HUDEP-2 (cell line): ENCODE measurements around the gene NR2F6.
A peak's percentile ranks its signal among the peaks of the same experiment; 100 is the strongest.
"Not testable (repeated sequence)": the region's sequence is repeated elsewhere in the genome, so short reads cannot be mapped to it uniquely, and the experiment has no call there.

Source experiments
- DNase-seq, 76 experiments: peaks; one replicate each; lab custom pipeline; 2025; ENCODE audit not compliant: unreplicated experiment in 76 of 76; lab: John Stamatoyannopoulos, UW

The NR2F6 gene

DNA sequence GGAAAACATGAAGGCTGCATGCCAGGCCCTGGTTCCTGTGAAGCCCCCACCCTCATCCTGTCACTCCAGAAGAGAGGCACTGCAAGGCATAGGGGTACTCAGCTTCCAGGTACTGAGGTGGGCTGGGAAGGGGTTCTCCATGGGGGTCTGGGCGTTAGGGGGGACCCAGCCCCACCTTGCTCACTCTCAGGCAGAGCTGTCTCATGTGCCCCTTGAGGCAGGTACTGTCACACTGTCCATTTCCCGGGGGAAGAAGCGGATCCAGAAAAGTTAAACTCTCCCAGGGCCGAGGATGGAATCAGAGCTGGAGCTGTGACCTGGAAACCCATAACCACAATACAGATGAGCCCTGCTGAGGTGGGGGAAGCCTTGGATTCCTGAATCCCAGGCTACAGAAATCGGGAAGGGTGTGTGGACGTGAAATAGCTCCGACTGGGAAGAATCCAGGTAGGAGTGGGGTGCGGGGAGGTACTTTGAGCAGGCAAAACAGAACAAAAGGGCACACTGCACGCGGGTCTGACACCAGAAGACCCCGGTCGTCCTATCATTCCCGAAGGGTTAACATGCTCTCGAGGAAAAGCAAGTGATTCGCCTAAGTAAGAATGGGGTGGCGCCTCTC is 31.1 kb downstream of the NR2F6 start:
- DNase-seq = peak in 1 of 76 experiments; percentile 12

DNA sequence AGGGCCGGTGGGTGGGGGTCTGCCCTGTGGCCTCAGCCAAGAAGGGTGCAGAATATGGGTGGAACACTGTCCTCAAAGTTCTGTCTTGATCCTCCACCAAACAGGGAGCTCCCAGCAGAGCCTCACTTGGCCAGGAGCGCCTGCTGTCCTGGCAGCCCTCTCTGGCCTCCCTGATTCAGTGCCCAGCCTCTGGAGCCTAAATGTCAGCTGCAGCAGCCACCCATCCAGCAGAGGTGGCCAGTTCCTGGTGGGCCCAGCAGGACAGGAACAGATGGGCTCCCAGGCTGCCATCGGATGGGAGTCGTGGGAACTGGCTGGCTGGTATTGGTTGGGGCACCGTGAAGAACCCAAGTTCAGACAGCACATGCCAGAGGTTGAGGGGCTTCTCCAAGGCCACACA is 32.4 kb downstream of the NR2F6 start:
- DNase-seq = no peak

DNA sequence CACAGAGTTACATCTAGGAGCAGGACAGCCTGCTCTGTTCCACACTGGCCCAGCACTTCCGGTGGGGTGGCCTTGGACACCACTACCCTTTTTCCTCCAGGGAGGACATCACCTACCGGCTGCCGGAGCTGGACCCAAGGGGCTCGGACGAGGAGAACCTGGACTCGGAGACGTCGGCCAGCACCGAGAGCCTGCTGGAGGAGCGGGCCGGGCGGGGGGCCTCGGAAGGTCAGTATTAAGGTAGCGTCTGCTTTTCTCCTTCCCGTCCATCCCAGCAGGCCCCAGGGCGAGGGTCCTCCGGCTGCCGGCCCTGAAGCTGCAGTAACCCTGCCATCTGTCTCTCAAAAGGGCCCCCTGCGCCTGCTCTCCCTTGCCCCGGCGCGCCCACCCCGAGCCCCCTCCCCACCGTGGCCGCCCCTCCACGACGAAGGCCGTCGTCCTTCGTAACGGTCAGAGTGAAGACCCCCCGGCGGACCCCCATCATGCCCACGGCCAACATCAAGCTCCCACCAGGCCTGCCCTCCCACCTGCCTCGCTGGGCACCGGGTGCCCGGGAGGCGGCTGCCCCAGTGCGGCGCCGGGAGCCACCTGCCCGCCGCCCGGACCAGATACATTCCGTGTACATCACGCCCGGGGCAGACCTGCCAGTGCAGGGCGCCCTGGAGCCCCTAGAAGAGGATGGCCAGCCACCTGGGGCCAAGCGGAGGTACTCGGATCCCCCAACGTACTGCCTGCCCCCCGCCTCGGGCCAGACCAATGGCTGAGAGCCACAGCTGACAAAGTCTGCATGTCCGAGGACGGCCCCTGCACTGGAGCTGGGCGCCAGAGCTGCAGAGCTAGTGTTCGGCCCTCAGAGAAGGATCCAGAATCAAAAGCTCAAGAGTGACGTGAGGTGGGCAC is 33.9 kb downstream of the NR2F6 start:
- DNase-seq = no peak

DNA sequence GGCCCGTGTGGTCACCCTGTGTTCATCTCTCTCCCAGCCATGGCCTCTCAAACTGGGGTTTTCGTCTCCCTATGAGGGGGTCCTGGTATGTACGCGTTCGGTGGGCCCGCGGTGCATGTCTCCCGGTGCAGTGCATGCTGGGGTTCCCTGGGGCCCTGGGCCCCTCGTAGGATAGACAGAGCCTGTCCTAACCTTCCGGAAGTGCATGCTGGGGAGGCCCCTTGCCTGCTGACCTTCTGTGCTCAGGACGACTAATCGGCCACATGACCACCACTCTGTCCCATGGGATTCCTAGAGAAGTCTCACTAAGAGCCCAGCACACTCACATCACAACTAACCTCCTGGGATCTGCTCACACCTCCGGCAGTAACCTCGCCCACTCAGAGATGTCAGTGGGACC is 35.4 kb downstream of the NR2F6 start:
- no peak for DNase-seq

DNA sequence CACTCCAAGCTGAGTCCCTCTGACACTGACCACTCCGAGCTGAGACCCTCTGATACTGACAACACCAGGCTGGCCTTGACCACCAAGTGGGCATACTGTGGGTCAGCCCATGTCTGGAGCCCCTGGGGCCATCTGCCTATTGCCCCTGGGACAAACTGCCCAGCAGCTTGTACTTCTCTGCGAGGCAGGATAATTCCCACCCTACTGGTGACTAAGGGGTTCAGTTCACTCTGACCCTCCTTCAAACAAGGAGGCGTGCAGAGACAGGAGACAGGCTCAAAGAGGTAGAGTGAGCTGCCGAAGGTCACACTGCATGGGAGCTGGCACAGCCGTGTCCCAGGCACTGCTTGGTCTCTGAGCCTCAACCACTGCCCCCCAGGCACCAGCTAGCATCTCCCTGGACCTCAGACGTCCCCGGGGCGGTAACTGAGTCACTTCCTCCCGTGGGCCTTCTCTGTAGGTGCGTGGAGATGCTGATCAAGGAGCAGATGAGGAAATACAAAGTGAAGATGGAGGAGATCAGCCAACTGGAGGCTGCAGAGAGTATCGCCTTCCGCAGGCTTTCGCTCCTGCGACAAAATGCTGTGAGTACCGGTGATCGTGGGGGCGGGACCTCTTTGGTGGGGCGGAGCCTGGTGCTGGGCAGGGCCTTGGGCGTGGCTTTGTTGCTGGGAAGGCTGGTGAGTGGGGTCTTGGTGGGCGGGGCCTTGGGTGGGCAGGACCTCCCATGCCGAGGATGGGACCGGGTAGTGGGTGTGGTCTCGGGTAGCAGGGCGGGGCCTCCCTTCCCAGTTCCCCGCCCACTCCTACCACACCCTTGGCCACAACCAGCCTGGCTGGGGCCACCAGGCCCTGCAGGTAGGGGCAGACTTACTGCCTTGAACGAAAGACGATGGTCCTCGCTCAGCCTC is 36.3 kb downstream of the NR2F6 start:
- peak in 72 of 76 experiments; percentile 25 to 90 (median 78) for DNase-seq

DNA sequence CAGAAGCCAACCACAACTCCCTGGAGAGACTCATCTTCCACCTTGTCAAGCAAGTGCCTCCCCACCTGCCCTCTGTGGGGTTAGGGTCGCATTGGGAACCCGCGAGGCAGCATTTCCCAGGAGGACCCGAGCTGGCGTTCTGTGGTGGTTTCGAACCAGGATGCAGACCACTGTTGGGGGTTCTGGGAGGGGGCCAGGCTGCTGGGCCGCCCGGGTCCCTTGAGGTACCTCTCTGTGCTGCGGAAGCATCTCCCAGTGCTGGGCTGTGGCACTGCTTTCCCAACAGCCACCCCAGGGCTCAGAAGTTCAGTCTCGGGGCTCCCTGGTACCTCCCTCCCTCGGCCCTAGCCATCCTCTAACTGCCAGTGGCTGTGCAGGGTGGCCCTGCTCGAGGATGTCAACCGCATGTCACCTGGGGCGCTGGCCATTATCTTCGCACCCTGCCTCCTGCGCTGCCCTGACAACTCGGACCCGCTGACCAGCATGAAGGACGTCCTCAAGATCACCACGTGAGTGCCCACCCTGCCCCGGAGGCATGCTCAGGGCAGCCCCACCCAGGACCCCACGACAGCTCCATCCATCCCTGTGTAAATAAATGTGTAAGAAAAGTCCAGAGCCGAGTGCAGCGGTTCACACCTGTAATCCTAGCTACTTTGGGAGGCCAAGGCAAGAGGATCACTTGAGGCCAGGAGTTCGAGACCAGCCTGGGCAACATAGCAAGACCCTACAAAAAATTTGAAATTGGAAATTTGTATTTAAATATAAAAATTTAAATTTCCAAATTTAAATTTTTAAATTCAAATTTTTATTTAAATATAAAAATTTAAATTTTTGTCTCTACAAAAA is 38.8 kb downstream of the NR2F6 start:
- no peak for DNase-seq

DNA sequence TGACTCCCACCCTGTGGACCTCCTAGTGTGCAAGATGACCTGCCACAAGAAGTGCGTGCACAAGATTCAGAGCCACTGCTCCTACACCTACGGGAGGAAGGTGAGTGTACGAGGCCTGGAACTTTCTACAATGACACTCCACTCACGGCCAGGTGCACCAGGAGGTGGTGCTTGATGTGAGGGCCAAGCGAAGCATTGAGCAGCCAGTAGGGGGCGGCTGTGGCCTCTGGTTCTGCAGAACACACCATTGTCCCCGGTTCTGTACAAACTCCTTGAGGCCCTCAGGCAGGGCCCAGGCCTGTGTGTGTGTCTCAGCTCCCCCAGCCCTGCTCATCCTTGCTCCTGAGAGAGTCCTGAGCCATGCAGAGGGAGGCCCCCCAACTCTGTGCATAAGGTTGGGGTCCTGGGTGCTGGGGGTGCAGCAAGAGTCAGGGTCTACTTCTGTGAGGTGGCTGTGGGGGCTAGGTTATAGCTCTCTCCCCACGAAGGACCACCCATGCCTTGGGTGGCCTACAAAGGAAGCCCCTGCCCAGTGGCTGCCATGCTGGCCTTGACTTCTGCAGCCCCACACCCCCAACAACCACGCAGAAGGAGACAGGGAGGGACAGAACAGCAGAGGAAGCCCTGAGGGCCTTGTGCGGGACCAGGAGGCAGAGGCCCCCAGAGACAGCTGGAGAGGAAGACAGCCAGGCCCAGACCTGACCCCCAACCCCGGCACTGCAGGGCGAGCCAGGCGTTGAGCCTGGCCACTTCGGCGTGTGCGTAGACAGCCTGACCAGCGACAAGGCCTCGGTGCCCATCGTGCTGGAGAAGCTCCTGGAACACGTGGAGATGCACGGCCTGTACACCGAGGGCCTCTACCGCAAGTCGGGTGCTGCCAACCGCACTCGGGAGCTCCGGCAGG is 40.2 kb downstream of the NR2F6 start:
- peak in 70 of 76 experiments; percentile 26 to 84 (median 64) for DNase-seq

DNA sequence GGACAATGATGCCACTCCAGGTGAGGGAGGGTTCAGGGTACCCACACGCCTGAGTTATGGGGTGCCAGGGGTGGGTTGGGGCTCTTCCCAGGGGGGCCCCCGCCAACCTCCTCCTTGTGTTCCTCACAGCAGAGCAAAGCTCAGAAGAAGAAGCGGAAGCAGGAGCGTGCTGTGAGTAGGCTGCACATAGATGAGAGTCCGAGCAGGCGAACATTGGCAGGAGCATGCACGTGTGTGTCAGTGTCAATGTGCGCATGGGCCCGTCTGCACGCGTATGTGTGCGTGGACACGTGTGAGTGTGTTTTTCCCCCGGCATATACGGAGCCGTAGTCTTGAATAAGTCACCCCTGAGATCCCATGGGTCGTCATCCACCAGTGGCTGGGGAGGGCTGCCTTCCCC is 43.0 kb downstream of the NR2F6 start:
- no peak for DNase-seq

DNA sequence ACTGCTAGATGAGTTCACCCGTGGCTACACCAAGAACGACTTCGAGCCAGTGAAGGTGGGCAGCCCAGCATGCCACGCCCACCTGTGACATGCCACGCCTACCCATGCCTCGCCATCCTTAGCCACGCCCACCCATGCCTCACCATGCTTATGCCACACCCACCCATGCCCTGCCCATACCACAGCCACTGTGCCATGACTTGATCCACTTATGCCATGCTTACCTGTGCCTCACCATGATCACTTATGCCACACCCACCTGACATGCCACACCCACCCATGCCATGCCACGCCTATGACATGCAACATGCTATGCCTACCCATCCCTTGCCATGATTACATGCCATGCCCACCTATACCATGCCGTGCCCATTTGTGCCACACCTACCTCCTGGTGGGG is 43.5 kb downstream of the NR2F6 start:
- DNase-seq = peak in 32 of 76 experiments; percentile 4 to 56 (median 32)

DNA sequence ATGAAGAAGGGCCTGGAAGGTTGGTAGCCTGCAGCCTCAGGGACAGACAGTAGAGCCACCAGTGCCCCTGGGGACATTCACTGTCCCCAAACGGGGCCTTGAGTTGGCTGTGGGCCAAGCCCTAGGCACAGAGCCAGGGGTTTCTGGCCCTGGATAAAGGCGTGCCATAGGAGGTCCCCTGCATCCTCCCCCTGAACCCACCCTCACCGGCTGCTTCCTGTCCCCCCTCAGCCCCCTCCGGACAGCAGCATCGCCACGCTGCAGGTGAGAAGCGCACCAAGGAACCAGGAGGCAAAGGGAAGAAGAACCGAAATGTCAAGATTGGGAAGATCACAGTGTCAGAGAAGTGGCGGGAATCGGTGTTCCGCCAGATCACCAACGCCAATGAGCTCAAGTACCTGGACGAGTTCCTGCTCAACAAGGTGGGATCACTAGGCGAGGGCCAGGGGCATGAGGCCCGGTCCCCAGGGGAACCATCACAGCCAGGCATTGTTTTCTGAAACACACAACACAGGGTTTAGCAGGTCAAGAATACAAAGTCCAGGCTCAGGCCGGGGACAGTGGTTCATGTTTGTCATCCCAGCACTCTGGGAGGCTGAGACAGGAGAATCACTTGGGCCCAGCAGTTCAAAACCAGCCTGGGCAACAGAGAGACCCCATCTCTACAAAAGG is 45.2 kb downstream of the NR2F6 start:
- DNase-seq = no peak

DNA sequence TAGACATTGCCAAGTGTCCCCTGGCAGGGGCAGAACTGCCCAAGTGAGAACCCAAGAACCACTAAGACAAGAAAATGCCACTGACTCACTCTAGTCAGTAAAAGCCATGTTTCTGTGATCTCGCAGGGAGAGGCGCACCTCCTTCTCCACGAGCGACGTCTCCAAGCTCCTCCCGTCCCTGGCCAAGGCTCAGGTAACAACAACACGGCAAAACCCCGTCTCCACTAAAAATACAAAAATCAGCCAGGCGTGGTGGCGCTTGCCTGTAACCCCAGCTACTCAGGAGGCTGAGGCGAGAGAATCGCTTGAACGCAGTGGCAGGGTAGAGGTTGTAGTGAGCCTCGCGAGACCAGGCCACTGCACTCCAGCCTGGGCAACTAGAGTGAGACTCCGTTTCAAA is 48.1 kb downstream of the NR2F6 start:
- no peak for DNase-seq

DNA sequence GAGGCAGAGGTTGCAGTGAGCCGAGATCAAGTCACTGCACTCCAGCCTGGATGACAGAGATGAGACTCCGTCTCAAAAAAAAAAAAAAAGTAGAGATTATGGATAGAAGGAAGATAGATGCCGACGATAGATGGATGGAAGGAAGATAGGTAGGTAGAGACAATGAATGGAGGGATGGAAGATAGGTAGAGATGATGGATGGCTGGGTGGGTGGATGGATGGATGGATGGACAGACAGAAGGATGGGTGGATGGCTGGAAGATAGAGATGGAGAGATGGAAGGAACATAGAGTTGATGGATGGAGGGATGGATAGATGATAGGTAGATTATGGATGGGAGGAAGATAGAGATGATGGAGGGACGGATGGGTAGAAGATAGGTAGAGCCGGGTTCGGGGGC is 49.1 kb downstream of the NR2F6 start:
- DNase-seq = no peak

DNA sequence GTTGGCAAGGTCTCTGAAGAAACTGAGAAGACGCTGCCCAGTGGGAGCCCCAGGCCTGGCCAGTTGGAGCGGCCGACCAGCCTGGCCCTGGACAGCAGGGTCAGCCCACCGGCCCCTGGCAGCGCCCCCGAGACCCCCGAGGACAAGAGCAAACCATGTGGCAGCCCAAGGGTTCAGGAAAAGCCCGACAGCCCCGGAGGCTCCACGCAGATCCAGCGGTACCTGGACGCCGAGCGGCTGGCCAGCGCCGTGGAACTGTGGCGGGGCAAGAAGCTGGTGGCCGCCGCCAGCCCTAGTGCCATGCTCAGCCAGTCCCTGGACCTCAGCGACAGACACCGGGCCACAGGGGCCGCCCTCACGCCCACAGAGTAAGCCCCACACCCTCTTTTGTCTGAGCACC is 50.6 kb downstream of the NR2F6 start:
- DNase-seq = no peak

DNA sequence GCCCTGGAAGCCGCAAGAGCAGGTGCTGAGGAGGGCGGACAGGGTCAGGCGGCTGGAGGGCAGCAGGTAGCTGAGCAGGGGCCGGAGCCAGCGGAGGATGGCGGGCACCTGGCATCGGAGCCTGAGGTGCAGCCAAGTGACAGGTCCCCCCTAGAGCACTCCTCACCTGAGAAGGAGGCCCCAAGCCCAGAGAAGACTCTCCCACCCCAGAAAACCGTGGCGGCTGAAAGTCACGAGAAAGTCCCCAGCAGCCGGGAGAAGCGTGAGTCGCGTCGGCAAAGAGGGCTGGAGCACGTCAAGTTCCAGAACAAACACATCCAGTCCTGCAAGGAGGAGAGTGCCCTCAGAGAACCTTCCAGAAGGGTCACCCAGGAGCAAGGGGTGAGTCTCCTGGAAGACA is 51.1 kb downstream of the NR2F6 start:
- DNase-seq = no peak

DNA sequence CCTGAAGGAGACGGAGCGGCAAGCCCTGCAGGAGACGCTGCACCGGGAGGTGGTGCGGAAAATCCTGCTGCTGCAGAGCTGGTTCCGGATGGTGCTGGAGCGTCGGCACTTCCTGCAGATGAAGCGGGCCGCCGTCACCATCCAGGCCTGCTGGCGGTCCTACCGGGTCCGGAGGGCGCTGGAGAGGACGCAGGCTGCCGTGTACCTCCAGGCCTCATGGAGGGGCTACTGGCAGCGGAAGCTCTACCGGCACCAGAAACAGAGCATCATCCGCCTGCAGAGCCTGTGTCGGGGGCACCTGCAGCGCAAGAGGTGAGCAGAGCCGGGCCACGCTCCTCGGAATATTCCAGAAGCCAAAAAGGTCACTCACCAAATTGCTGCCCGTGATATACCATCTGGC is 53.0 kb downstream of the NR2F6 start:
- no peak for DNase-seq

DNA sequence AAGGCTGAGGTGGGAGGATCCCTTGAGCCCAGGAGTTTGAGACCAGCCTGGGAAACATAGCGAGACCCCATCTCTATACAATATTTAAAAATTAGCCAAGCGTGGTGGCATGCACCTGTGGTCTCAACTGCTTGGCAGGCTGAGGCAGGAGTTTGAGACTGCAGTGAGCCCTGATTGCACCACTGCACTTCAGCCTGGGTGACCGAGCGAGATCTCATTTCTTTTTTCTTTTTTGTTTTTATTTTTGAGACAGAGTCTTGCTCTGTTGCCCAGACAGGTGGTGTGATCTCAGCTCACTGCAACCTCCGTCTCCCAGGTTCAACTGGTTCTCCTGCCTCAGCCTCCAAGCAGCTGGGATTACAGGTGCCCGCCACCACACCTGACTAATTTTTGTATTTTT is 54.0 kb downstream of the NR2F6 start:
- DNase-seq = not testable (repeated sequence)

DNA sequence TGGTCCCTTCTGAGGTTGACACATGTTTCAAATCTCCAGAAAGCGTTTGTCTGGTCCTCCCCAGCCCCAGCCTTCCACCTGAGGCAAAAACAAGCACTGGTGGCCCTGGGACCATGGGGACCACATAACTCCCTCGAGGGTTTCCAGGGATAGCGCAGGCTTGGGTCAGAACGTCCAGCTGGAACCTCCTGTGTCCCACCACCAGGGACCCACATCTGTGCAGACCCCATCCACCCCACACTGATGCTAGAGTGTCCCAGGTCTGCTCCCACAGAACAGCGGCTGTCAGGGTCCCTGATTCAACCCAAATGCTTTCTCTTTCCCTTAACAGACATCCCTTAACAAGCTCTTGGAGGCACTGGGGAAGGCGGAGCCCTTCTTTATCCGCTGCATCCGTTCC is 60.1 kb downstream of the NR2F6 start:
- DNase-seq = no peak

DNA sequence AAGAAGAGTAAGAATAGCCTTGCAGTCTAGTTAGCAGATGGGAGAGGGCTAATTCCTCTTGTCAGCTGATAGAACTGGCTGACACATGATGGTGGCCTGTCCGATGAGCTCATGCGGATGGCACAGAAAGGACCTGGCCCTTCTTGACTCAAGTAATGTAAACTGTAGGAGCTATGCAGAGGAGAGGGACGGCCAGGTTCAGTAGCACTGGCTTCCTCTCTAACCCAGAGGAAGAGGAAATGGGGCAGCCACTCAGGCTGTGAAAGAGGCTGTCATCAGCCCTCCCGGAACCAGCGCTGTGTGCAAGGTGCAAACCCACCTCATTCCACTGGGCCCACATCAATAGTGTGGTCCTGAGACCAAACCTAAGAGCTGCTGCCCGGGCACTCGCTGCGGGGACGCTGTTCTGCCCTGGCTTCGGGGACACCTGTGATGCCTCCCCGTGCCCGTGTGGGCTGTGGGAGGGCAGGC is 61.3 kb downstream of the NR2F6 start:
- no peak for DNase-seq
